Middle frontal gyrus (tissue), 1 donor: ENCODE data around the gene TMEM87A.
"Not testable (repeated sequence)": the region's sequence is repeated elsewhere in the genome, so short reads cannot be mapped to it uniquely, and the experiment has no call there.

Experiments
- DNase-seq: peaks from one replicate; pipeline ENCODE4 v3.0.0-alpha.2; 2015; ENCODE audit warnings: low spot score; ENCODE audit errors: extremely low spot score

Gene TMEM87A

GRCh38 chr15:42273900-42274701 is 868 bp upstream of the TMEM87A start:
- DNase-seq = no peak

DNA sequence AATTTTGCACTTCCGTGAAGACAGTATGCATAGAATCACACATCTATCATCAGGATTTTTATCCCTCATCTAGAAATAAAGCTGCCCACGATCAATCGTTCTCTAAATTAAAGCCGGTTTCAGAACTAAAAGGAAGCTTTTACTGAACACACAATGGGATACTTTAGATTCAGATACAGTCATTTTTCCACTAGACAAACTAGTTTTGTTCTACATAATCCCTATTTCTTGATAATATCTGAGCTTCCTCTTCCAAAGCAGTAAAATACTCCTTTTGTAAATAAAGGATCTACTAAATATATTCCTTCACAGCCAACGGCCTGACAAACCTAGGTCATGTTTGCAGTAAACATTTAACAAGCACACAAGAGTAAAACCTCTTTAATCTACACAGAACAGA is 2.2 kb downstream of the TMEM87A start:
- no peak for DNase-seq

DNA sequence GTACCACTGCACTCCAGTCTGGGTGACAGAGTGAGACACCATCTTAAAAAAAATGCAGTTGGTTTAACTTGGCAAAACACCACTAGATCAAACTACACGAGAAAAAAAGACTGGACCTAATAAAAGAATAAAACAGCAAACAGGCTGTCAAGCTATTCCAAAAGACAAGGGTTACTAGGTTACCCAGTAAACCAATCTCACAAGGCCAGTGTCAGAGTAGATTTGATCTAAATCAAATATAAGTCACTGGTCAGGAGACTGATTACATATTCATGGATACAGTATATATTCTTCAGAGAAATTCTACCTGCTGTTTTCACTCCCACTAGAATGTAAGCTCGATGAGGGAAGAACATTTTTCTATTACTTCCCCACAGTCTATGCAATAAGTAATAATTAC is 2.7 kb downstream of the TMEM87A start:
- no peak for DNase-seq

- no peak for DNase-seq
Measured at GRCh38 chr15:42267286-42267685, 5.9 kb downstream of the TMEM87A start.

- DNase-seq = no peak
Measured at GRCh38 chr15:42264795-42265194, 8.4 kb downstream of the TMEM87A start.

GRCh38 chr15:42253300-42253699 is 19.9 kb downstream of the TMEM87A start:
- DNase-seq = no peak

- no peak for DNase-seq
Measured at GRCh38 chr15:42240823-42241222, 32.4 kb downstream of the TMEM87A start.

- no peak for DNase-seq
Measured at GRCh38 chr15:42239528-42240182, 33.6 kb downstream of the TMEM87A start.

GRCh38 chr15:42233107-42233506 is 40.1 kb downstream of the TMEM87A start:
- no peak for DNase-seq

DNA sequence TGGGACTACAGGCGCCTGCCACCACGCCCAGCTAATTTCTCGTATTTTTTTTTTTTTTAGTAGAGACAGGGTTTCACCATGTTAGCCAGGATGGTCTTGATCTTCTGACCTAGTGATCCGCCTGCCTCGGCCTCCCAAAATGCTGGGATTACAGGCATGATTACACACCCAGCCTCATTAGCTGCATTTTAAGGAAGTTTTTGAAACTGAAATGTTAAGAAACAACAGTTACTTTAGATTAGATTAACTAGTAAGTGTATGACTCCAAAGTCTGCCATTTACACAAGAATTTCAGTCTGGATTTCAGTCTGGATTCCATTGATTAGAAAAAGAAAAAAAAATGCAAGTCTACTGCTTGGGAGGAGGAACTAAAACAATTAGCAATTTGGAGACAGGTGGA is 40.6 kb downstream of the TMEM87A start:
- DNase-seq = no peak

GRCh38 chr15:42231088-42231487 is 42.1 kb downstream of the TMEM87A start:
- DNase-seq = no peak

DNA sequence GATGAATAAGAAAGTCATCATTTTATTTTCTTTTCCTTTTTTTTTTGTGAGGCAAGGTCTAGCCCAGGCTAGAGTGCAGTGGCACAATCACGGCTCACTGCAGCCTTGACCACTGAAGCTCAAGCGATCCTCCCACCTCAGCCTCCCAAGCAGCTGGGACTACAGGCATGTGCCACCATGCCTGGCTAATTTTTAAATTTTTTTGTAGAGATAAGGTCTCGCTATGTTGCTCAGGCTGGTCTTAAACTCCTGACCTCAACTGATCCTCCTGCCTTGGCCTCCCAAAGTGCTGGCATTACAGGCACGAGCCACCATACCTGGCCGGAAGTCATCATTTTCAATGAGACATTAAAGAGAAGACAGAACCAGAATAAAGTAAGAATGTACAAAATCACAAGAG is 44.3 kb downstream of the TMEM87A start:
- DNase-seq = not testable (repeated sequence)

GRCh38 chr15:42228036-42228435 is 45.2 kb downstream of the TMEM87A start:
- no peak for DNase-seq

- DNase-seq = no peak
Measured at GRCh38 chr15:42226648-42227047, 46.6 kb downstream of the TMEM87A start.

DNA sequence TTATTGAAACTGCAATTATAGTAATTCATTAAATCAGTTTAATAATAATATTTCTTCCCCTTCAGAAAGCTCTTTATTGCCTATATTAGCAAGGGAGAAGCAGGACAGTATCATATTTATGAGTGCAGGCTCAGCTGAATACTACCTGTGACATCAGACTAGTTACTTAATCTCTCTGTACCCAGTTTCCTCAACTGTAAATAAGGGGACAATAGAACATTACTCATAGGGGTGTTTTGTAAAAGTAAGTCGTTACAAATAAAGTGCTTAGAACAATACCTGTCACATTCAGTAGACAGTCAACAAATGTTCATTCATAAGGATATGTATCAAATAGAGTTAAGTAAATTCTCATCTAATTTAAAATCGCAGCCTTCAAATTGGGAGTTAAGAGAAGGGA is 53.0 kb downstream of the TMEM87A start:
- no peak for DNase-seq

DNA sequence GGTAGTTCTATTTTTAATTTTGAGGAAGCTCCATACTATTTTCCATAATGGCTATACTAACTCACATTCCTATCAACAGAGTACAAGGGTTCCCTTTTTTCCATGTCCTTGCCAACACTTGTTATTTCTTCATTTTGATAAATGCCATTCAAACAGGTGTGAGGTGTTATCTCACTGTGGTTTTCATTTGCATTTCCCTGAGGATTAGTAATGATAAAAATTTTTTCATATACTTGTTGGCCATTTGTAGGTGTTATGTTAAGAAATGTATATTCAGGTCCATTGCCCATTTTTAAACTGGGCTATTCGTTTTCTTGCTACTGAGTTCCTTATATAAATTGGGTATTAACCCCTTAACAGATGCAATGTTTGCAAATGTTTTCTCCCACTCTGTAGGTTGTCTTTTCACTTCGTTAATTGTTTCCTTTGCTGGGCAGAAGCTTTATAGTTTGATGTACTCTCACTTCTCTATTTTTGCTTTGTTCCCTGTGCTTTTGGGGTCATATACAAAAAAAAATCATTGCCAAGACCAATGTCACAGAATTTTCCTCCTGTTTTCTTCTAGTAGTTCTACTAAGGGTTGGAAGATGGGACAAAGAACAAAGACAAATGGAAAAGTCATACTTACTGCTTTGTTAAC is 54.2 kb downstream of the TMEM87A start:
- no peak for DNase-seq

DNA sequence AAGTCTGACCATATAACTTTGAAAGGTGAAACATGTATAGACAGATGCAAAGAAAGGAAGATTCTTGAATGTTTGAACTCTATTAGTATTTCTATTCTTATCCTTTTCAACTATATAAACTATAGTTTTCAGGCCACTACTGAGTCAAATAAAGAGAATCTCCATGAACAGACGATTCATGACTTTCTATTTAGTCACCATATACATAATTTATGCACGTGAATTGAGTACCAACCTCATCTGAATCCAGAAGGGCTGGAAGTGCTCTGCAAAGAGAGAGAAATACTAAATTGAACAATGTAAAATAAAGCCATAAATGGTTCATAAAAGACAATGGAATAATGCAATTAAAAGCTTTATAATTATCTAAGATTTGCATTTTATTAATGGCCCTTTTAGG is 55.7 kb downstream of the TMEM87A start:
- DNase-seq = no peak

GRCh38 chr15:42215913-42216829 is 57.1 kb downstream of the TMEM87A start:
- no peak for DNase-seq

- DNase-seq = no peak
Measured at GRCh38 chr15:42214600-42214999, 58.6 kb downstream of the TMEM87A start.

DNA sequence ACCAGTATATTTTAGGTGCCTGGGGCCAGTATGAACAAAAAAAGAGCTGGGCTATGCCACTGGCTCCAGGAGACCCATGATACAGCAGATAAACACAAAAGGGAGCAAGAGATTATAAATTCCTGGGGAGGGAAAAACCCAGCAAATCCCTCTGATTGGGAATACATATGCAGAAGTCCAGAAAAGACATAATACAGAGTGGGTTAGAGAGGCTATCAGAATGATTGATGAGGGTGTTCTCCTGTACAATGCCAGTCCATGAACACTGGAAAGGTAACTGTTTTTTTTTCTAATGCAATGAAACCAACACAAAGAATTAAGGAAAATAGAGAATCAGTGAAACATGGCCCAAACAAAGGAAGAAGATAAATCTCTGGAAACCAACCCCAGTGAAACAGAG is 59.7 kb downstream of the TMEM87A start:
- no peak for DNase-seq

DNA sequence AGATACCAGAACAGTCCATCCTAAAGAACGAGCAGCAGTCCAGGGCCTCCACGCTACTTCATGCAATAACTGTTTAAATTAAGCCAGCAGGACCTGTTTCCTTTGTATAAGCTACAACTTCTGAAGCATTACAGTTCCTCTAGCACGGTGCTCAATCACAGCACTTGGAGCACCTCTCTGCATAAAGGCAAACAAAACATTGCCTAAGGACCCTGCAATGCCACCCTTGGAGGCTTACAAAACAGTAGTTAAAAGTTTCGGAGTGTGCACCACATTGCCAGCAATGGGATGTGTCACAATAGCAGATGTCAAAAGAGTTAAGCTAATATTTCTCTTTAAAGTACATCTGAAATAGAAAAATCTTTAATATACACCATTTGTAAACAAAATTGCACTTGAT is 62.5 kb downstream of the TMEM87A start:
- DNase-seq = no peak
